K562 (cell line): ENCODE data around the gene OR10P1. TPM values are rescaled to one million over a fixed set of nuclear protein-coding genes. Genes with fewer than 3 reads are reported as not detected.

Experiments
- ATAC-seq: fragments of 200-7000 bp; cut with Tn5 transposase; 3 replicates; pipeline ENCODE4 v1.9.1; 2020; ENCODE audit warnings: moderate library complexity
- BruUV-seq: library from RNA; stranded (reverse); fragments of 400-500 nt; replicated peaks from 2 replicates; lab custom pipeline; 2021; lab: Mats Ljungman, UMichigan
- CTCF ChIA-PET: fragments of 300-600 bp; formaldehyde crosslinking; extraction: SDS; loops from one replicate; lab custom pipeline; 2021; ENCODE audit warnings: low intra/inter-chr PET ratio; lab: Yijun Ruan, JAX
- POLR2A ChIA-PET: fragments of 300-600, 350-650 bp; sonication (Branson Sonifier 250); formaldehyde crosslinking; extraction: SDS; loops from one replicate; lab custom pipeline; 2021; ENCODE audit warnings: antibody characterized with exemption, inconsistent platforms; lab: Yijun Ruan, JAX
- DNase-seq, 4 experiments: peaks; one replicate each; pipeline versions ENCODE4 v3.0.0 to v3.0.0-alpha.2; 2011 to 2018; ENCODE audit warnings: low spot score in 3 of 4, mixed read lengths in 3 of 4; ENCODE audit errors: extremely low read depth in 1 of 4
- FAIRE-seq: peaks from 2 replicates; lab custom pipeline; 2011; peaks lifted over from hg19 to GRCh38; lab: Jason Lieb, UNC
- H2AFZ ChIP-seq: 2 replicates; pipeline ENCODE4 v1.6.0; 2011; ENCODE audit warnings: low read depth, low read length, control low read depth, inconsistent platforms
- H3K27ac ChIP-seq: fragments of 200-600 bp; 3 replicates; pipeline ENCODE4 v1.8.0; 2011; ENCODE audit warnings: low read depth, mild to moderate bottlenecking, control low read depth, inconsistent platforms, low read length, moderate library complexity, mixed read lengths; ENCODE audit errors: extremely low read depth
- H3K27me3 ChIP-seq, 2 experiments: fragments of 300-600 bp in 1 of 2; 2 replicates in 1 of 2; 3 replicates in 1 of 2; pipeline versions ENCODE4 v1.6.0 to v1.8.0; 2011; ENCODE audit warnings: inconsistent platforms in 2 of 2, low read length in 2 of 2, mild to moderate bottlenecking in 1 of 2, mixed read lengths in 1 of 2, moderate library complexity in 1 of 2; ENCODE audit not compliant: control insufficient read depth in 2 of 2, insufficient read depth in 2 of 2
- H3K36me3 ChIP-seq: fragments of 300-600 bp; 3 replicates; pipeline ENCODE4 v1.8.0; 2011; ENCODE audit warnings: mild to moderate bottlenecking, low read length, inconsistent platforms; ENCODE audit not compliant: control insufficient read depth, insufficient read depth
- H3K4me1 ChIP-seq, 2 experiments: fragments of 200-600 bp in 1 of 2; replicated peaks in 1 of 2; 2 replicates in 1 of 2; 3 replicates in 1 of 2; pipeline versions ENCODE4 v1.5.1 to v1.8.0; 2011; ENCODE audit warnings: inconsistent platforms in 2 of 2, low read length in 2 of 2, mild to moderate bottlenecking in 1 of 2, mixed read lengths in 1 of 2, moderate library complexity in 1 of 2; ENCODE audit not compliant: control insufficient read depth in 2 of 2, insufficient read depth in 2 of 2
- H3K4me2 ChIP-seq: 2 replicates; pipeline ENCODE4 v1.6.1; 2011; ENCODE audit warnings: low read length, control low read depth, inconsistent platforms, mixed read lengths; ENCODE audit not compliant: insufficient read depth
- H3K4me3 ChIP-seq: fragments of 200-600 bp; sonication (generic), shearing (Covaris generic); 2 replicates; pipeline ENCODE4 v1.5.1; 2016; ENCODE audit warnings: control low read depth, inconsistent platforms
- H3K79me2 ChIP-seq: fragments of 200-600 bp; 3 replicates; pipeline ENCODE4 v1.8.0; 2011; ENCODE audit warnings: low read length, inconsistent platforms; ENCODE audit not compliant: control insufficient read depth, insufficient read depth
- H3K9ac ChIP-seq, 2 experiments: 2 replicates each; pipeline versions ENCODE4 v1.6.0 to v1.6.1; 2011; ENCODE audit warnings: low read depth in 2 of 2, low read length in 2 of 2, control low read depth in 1 of 2, inconsistent platforms in 1 of 2, mild to moderate bottlenecking in 1 of 2, mixed read lengths in 1 of 2; ENCODE audit not compliant: insufficient read depth in 1 of 2
- H3K9me1 ChIP-seq: one replicate; pipeline ENCODE4 v1.6.0; 2011; ENCODE audit warnings: inconsistent platforms, mild to moderate bottlenecking, low read length, moderate library complexity; ENCODE audit not compliant: control insufficient read depth, insufficient read depth
- H3K9me3 ChIP-seq: replicated peaks from 2 replicates; pipeline ENCODE4 v1.5.1; 2011; ENCODE audit warnings: low read depth, low read length, inconsistent platforms; ENCODE audit not compliant: control insufficient read depth, insufficient read depth
- H4K20me1 ChIP-seq: replicated peaks from 2 replicates; pipeline ENCODE4 v1.6.1; 2011; ENCODE audit warnings: low read length, inconsistent platforms, mixed read lengths; ENCODE audit not compliant: control insufficient read depth, insufficient read depth
- HCFC1 ChIP-seq: IDR thresholded peaks from 2 replicates; pipeline ENCODE4 v1.6.1; 2012; ENCODE audit warnings: low read depth, low read length, improper control_type of control experiment
- NFIC ChIP-seq: fragments of 450-650 bp; IDR thresholded peaks from 2 replicates; pipeline ENCODE4 v1.6.1; 2017; ENCODE audit warnings: mild to moderate bottlenecking, inconsistent platforms
- WGBS: fragments of 100-300 bp; shearing (Covaris generic); methylation state at CpG from one replicate; pipeline ENCODE4 v1.1.6; 2016; ENCODE audit warnings: low coverage, mixed read lengths; ENCODE audit not compliant: insufficient coverage; ENCODE audit errors: missing lambda C conversion rate; 5-methylcytosine and 5-hydroxymethylcytosine counted together
- in situ Hi-C: fragments of 300-500 bp; cut with MboI; formaldehyde crosslinking; loops from 4 replicates; pipeline ENCODE4 v1.15.0; 2018; ENCODE audit warnings: inconsistent platforms, mixed read lengths
- intact Hi-C: fragments of 100-400 bp; cut with micrococcal nuclease; formaldehyde crosslinking; loops from 2 replicates; pipeline ENCODE4 v1.14.2; 2022
- polyA plus RNA-seq, 8 experiments: library from polyadenylated mRNA; depleted of rRNA in 4 of 8; stranded (reverse) in 5 of 8; unstranded in 3 of 8; fragments of >200 nt; fragmentation: Nextera tagmentation in 2 of 8; fragmentation: Illumina TruSeq in 1 of 8; extraction: Ambion mirVana in 2 of 8; extraction: Trizol in 1 of 8; gene quantifications; 2 replicates each; pipeline versions ENCODE4 v1.2.1 to v1.2.3, GENCODE V29; 2011 to 2014; ENCODE audit warnings: inconsistent platforms in 1 of 8, missing spikeins in 1 of 8
- total RNA-seq, 7 experiments: library from RNA; depleted of rRNA in 6 of 7; stranded (reverse); fragments of >200 nt in 6 of 7; fragmentation: Illumina TruSeq in 2 of 7; extraction: Trizol in 2 of 7; gene quantifications; 2 replicates each; pipeline versions ENCODE4 v1.2.1 to v1.2.3, GENCODE V29; 2011 to 2021; ENCODE audit warnings: low replicate concordance in 1 of 7
- TF ChIP-seq, protein P1 (sequence below): fragments of 250-450 bp; sonication (Bioruptor Pico); IDR thresholded peaks from 2 replicates; pipeline ENCODE4 v1.9.0; 2021; ENCODE audit warnings: mild to moderate bottlenecking
- TF ChIP-seq, protein P2 (sequence below): sonication (generic); formaldehyde crosslinking; IDR thresholded peaks from 2 replicates; pipeline ENCODE4 v1.8.1; 2022; ENCODE audit warnings: missing genetic modification reagents

The OR10P1 gene
- total and polyA plus RNA-seq, 9 of the 15 experiments (the other 6 are each of a cell fraction or from before 2014, with no cell fraction given) = not detected

DNA sequence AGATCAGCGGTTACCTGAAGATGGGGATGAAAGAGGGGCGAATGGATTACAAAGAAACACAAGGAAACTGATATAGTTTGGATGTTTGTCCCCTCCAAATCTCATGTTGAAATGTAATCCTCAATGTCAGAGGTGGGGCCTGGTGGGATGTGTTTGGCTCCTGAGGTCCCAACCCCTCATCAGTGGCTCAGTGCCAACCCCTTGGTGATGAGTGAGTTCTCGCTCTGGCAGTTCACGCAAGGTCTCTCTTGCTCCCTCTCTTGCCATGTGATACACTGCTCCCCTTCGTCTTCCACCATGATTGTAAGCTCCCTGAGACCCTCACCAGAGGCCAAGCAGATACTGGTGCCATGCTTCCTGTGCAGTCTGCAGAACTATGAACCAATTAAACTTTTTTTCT lies 43.0 kb downstream of the OR10P1 start:
- no peaks in the 10 kb centered on the region for H3K9me3 ChIP-seq
- H2AFZ ChIP-seq = no peak overlapping the region
- ATAC-seq (no peak), FAIRE-seq (no peak), DNase-seq (no peak)
- peaks cover 0 to 11% of the 10 kb centered on the region in 2 experiments; a peak in 2 of 5 replicates for H3K4me1 ChIP-seq
- H3K9me1 ChIP-seq = no peaks in the 10 kb centered on the region
- H3K4me2 ChIP-seq = no peak overlapping the region
- intact Hi-C loops (loop anchor here (2.0 kb wide), 1 partner anchor 27 kb away; the partner anchor contains the start of gene ITGA7), in situ Hi-C loops (no loop called here)
- ChIA-PET CTCF (no interaction called here), POLR2A (no interaction called here)
- no TSS peak for BruUV-seq
- H3K79me2 ChIP-seq = no peaks in the 10 kb centered on the region
- no peaks in the 10 kb centered on the region for H3K36me3 ChIP-seq
- H3K27ac ChIP-seq = no peak overlapping the region
- H4K20me1 ChIP-seq = no peaks in the 10 kb centered on the region
- TF ChIP-seq, protein P1, sequence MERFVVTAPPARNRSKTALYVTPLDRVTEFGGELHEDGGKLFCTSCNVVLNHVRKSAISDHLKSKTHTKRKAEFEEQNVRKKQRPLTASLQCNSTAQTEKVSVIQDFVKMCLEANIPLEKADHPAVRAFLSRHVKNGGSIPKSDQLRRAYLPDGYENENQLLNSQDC (CRISPR knock-in tag) = no peak
- no peak for TF ChIP-seq HCFC1
- TF ChIP-seq NFIC = peak; percentile 36; the same call in 1 of the 2 replicates
- TF ChIP-seq, protein P2, sequence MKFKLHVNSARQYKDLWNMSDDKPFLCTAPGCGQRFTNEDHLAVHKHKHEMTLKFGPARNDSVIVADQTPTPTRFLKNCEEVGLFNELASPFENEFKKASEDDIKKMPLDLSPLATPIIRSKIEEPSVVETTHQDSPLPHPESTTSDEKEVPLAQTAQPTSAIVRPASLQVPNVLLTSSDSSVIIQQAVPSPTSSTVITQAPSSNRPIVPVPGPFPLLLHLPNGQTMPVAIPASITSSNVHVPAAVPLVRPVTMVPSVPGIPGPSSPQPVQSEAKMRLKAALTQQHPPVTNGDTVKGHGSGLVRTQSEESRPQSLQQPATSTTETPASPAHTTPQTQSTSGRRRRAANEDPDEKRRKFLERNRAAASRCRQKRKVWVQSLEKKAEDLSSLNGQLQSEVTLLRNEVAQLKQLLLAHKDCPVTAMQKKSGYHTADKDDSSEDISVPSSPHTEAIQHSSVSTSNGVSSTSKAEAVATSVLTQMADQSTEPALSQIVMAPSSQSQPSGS (CRISPR knock-in tag) = no peak
- 7% methylated on average over 5 of the region's 5 CpGs for WGBS
- no peak overlapping the region for H3K9ac ChIP-seq
- H3K4me3 ChIP-seq = no peak overlapping the region
- peaks cover 14 to 37% of the 10 kb centered on the region in 2 experiments for H3K27me3 ChIP-seq
